ENCODE measurements around the gene HHAT.

Gene HHAT

GRCh38 chr1:210600421-210601159, 271.9 kb downstream of the HHAT start:
- H3K4me1 ChIP-seq (ENCODE audit: control insufficient read depth, insufficient read depth, low read length): peaks cover 3% of the 10 kb centered on the region
- no peaks in the 10 kb centered on the region for H3K9me3 ChIP-seq (ENCODE audit: control insufficient read depth, insufficient read depth, low read length)
- H3K4me3 ChIP-seq (ENCODE audit: low read depth, low read length): no peak overlapping the region
- H3K9ac ChIP-seq (ENCODE audit: low read depth, low read length): no peak overlapping the region
- no peaks in the 10 kb centered on the region for H3K27me3 ChIP-seq (ENCODE audit: control insufficient read depth, insufficient read depth, low read length)
- H3K36me3 ChIP-seq (ENCODE audit: control insufficient read depth, insufficient read depth, low read length): no peaks in the 10 kb centered on the region

- Histone ChIP-seq H3K9ac (ENCODE audit: low read depth, low read length) (no peak overlapping the region), H3K4me1 (ENCODE audit: control insufficient read depth, insufficient read depth, low read length) (peaks cover under 1% of the 10 kb centered on the region), H3K4me3 (ENCODE audit: low read depth, low read length) (no peak overlapping the region), H3K36me3 (ENCODE audit: control insufficient read depth, insufficient read depth, low read length) (no peaks in the 10 kb centered on the region), H3K27me3 (ENCODE audit: control insufficient read depth, insufficient read depth, low read length) (no peaks in the 10 kb centered on the region), H3K9me3 (ENCODE audit: control insufficient read depth, insufficient read depth, low read length) (no peaks in the 10 kb centered on the region)
Observed at GRCh38 chr1:210603123-210603522, 274.4 kb downstream of the HHAT start.

GRCh38 chr1:210605099-210605498, 276.4 kb downstream of the HHAT start:
- H3K4me3 ChIP-seq (ENCODE audit: low read depth, low read length): no peak overlapping the region
- no peaks in the 10 kb centered on the region for H3K9me3 ChIP-seq (ENCODE audit: control insufficient read depth, insufficient read depth, low read length)
- H3K4me1 ChIP-seq (ENCODE audit: control insufficient read depth, insufficient read depth, low read length): no peaks in the 10 kb centered on the region
- no peaks in the 10 kb centered on the region for H3K36me3 ChIP-seq (ENCODE audit: control insufficient read depth, insufficient read depth, low read length)
- H3K27me3 ChIP-seq (ENCODE audit: control insufficient read depth, insufficient read depth, low read length): no peaks in the 10 kb centered on the region
- H3K9ac ChIP-seq (ENCODE audit: low read depth, low read length): no peak overlapping the region

GRCh38 chr1:210607361-210607760, 278.7 kb downstream of the HHAT start:
- H3K4me3 ChIP-seq (ENCODE audit: low read depth, low read length): no peak overlapping the region
- H3K4me1 ChIP-seq (ENCODE audit: control insufficient read depth, insufficient read depth, low read length): no peaks in the 10 kb centered on the region
- H3K9me3 ChIP-seq (ENCODE audit: control insufficient read depth, insufficient read depth, low read length): no peaks in the 10 kb centered on the region
- H3K9ac ChIP-seq (ENCODE audit: low read depth, low read length): no peak overlapping the region
- H3K36me3 ChIP-seq (ENCODE audit: control insufficient read depth, insufficient read depth, low read length): no peaks in the 10 kb centered on the region
- H3K27me3 ChIP-seq (ENCODE audit: control insufficient read depth, insufficient read depth, low read length): no peaks in the 10 kb centered on the region

GRCh38 chr1:210608767-210609166, 280.1 kb downstream of the HHAT start:
- Histone ChIP-seq H3K9ac (ENCODE audit: low read depth, low read length) (no peak overlapping the region), H3K36me3 (ENCODE audit: control insufficient read depth, insufficient read depth, low read length) (no peaks in the 10 kb centered on the region), H3K9me3 (ENCODE audit: control insufficient read depth, insufficient read depth, low read length) (no peaks in the 10 kb centered on the region), H3K4me3 (ENCODE audit: low read depth, low read length) (no peak overlapping the region), H3K27me3 (ENCODE audit: control insufficient read depth, insufficient read depth, low read length) (no peaks in the 10 kb centered on the region), H3K4me1 (ENCODE audit: control insufficient read depth, insufficient read depth, low read length) (no peaks in the 10 kb centered on the region)

GRCh38 chr1:210616356-210616755, 287.7 kb downstream of the HHAT start:
- H3K4me1 ChIP-seq (ENCODE audit: control insufficient read depth, insufficient read depth, low read length): no peaks in the 10 kb centered on the region
- H3K9ac ChIP-seq (ENCODE audit: low read depth, low read length): no peak overlapping the region
- no peaks in the 10 kb centered on the region for H3K27me3 ChIP-seq (ENCODE audit: control insufficient read depth, insufficient read depth, low read length)
- H3K36me3 ChIP-seq (ENCODE audit: control insufficient read depth, insufficient read depth, low read length): no peaks in the 10 kb centered on the region
- no peak overlapping the region for H3K4me3 ChIP-seq (ENCODE audit: low read depth, low read length)
- no peaks in the 10 kb centered on the region for H3K9me3 ChIP-seq (ENCODE audit: control insufficient read depth, insufficient read depth, low read length)

- no peak overlapping the region for H3K9ac ChIP-seq (ENCODE audit: low read depth, low read length)
- no peaks in the 10 kb centered on the region for H3K4me1 ChIP-seq (ENCODE audit: control insufficient read depth, insufficient read depth, low read length)
- H3K36me3 ChIP-seq (ENCODE audit: control insufficient read depth, insufficient read depth, low read length): no peaks in the 10 kb centered on the region
- no peaks in the 10 kb centered on the region for H3K27me3 ChIP-seq (ENCODE audit: control insufficient read depth, insufficient read depth, low read length)
- no peak overlapping the region for H3K4me3 ChIP-seq (ENCODE audit: low read depth, low read length)
- no peaks in the 10 kb centered on the region for H3K9me3 ChIP-seq (ENCODE audit: control insufficient read depth, insufficient read depth, low read length)
Observed at GRCh38 chr1:210617293-210617692, 288.6 kb downstream of the HHAT start.

GRCh38 chr1:210618369-210618768, 289.7 kb downstream of the HHAT start:
- no peaks in the 10 kb centered on the region for H3K36me3 ChIP-seq (ENCODE audit: control insufficient read depth, insufficient read depth, low read length)
- no peak overlapping the region for H3K4me3 ChIP-seq (ENCODE audit: low read depth, low read length)
- H3K4me1 ChIP-seq (ENCODE audit: control insufficient read depth, insufficient read depth, low read length): no peaks in the 10 kb centered on the region
- H3K9me3 ChIP-seq (ENCODE audit: control insufficient read depth, insufficient read depth, low read length): no peaks in the 10 kb centered on the region
- no peak overlapping the region for H3K9ac ChIP-seq (ENCODE audit: low read depth, low read length)
- no peaks in the 10 kb centered on the region for H3K27me3 ChIP-seq (ENCODE audit: control insufficient read depth, insufficient read depth, low read length)

GRCh38 chr1:210620867-210621488, 292.3 kb downstream of the HHAT start:
- H3K36me3 ChIP-seq (ENCODE audit: control insufficient read depth, insufficient read depth, low read length): no peaks in the 10 kb centered on the region
- no peaks in the 10 kb centered on the region for H3K9me3 ChIP-seq (ENCODE audit: control insufficient read depth, insufficient read depth, low read length)
- H3K27me3 ChIP-seq (ENCODE audit: control insufficient read depth, insufficient read depth, low read length): no peaks in the 10 kb centered on the region
- H3K4me3 ChIP-seq (ENCODE audit: low read depth, low read length): no peak overlapping the region
- no peaks in the 10 kb centered on the region for H3K4me1 ChIP-seq (ENCODE audit: control insufficient read depth, insufficient read depth, low read length)
- H3K9ac ChIP-seq (ENCODE audit: low read depth, low read length): no peak overlapping the region

GRCh38 chr1:210621712-210622111, 293.0 kb downstream of the HHAT start:
- no peaks in the 10 kb centered on the region for H3K9me3 ChIP-seq (ENCODE audit: control insufficient read depth, insufficient read depth, low read length)
- no peaks in the 10 kb centered on the region for H3K36me3 ChIP-seq (ENCODE audit: control insufficient read depth, insufficient read depth, low read length)
- no peaks in the 10 kb centered on the region for H3K4me1 ChIP-seq (ENCODE audit: control insufficient read depth, insufficient read depth, low read length)
- H3K27me3 ChIP-seq (ENCODE audit: control insufficient read depth, insufficient read depth, low read length): no peaks in the 10 kb centered on the region
- no peak overlapping the region for H3K4me3 ChIP-seq (ENCODE audit: low read depth, low read length)
- no peak overlapping the region for H3K9ac ChIP-seq (ENCODE audit: low read depth, low read length)

- no peaks in the 10 kb centered on the region for H3K27me3 ChIP-seq (ENCODE audit: control insufficient read depth, insufficient read depth, low read length)
- H3K9ac ChIP-seq (ENCODE audit: low read depth, low read length): no peak overlapping the region
- no peaks in the 10 kb centered on the region for H3K36me3 ChIP-seq (ENCODE audit: control insufficient read depth, insufficient read depth, low read length)
Observed at GRCh38 chr1:210624722-210625121, 296.0 kb downstream of the HHAT start.

GRCh38 chr1:210625715-210626114, 297.0 kb downstream of the HHAT start:
- no peaks in the 10 kb centered on the region for H3K4me1 ChIP-seq (ENCODE audit: control insufficient read depth, insufficient read depth, low read length)
- no peaks in the 10 kb centered on the region for H3K27me3 ChIP-seq (ENCODE audit: control insufficient read depth, insufficient read depth, low read length)
- H3K36me3 ChIP-seq (ENCODE audit: control insufficient read depth, insufficient read depth, low read length): no peaks in the 10 kb centered on the region
- no peak overlapping the region for H3K4me3 ChIP-seq (ENCODE audit: low read depth, low read length)
- H3K9ac ChIP-seq (ENCODE audit: low read depth, low read length): no peak overlapping the region
- H3K9me3 ChIP-seq (ENCODE audit: control insufficient read depth, insufficient read depth, low read length): no peaks in the 10 kb centered on the region

More at GRCh38 chr1:210624722-210625121, 296.0 kb downstream of the HHAT start:
- Histone ChIP-seq H3K9me3 (ENCODE audit: control insufficient read depth, insufficient read depth, low read length) (no peaks in the 10 kb centered on the region), H3K4me1 (ENCODE audit: control insufficient read depth, insufficient read depth, low read length) (no peaks in the 10 kb centered on the region), H3K4me3 (ENCODE audit: low read depth, low read length) (no peak overlapping the region)

Measured in iPS-15b (cell line).